GM23248 (cell line): ENCODE results near the gene VWA7. TPM values are rescaled to one million over a fixed set of nuclear protein-coding genes. Genes with fewer than 3 reads are reported as not detected.

ENCODE experiments used
- DNase-seq: peaks from one replicate; pipeline ENCODE4 v3.0.0-alpha.2; 2015
- H2AFZ ChIP-seq: fragments of 200-600 bp; sonication (generic); 2 replicates; pipeline ENCODE4 v1.6.1; 2016; ENCODE audit warnings: antibody characterized with exemption
- H3F3A ChIP-seq: fragments of 200-600 bp; sonication (generic); 2 replicates; pipeline ENCODE4 v1.6.1; 2016; ENCODE audit warnings: mild to moderate bottlenecking, antibody characterized with exemption, mixed run types; ENCODE audit not compliant: insufficient read depth
- H3K27ac ChIP-seq: fragments of 200-600 bp; sonication (generic); 2 replicates; pipeline ENCODE4 v1.5.1; 2016; ENCODE audit warnings: mild to moderate bottlenecking
- H3K27me3 ChIP-seq: fragments of 200-600 bp; sonication (generic); replicated peaks from 2 replicates; pipeline ENCODE4 v1.6.1; 2016; ENCODE audit warnings: mild to moderate bottlenecking; ENCODE audit not compliant: insufficient read depth
- H3K36me3 ChIP-seq: fragments of 200-600 bp; sonication (generic); 2 replicates; pipeline ENCODE4 v1.6.1; 2016; ENCODE audit warnings: low read depth, mild to moderate bottlenecking
- H3K4me1 ChIP-seq: fragments of 200-600 bp; sonication (generic); 2 replicates; pipeline ENCODE4 v1.6.1; 2016; ENCODE audit warnings: mild to moderate bottlenecking; ENCODE audit not compliant: insufficient read depth
- H3K4me2 ChIP-seq: fragments of 200-600 bp; sonication (generic); one replicate; pipeline ENCODE4 v1.6.1; 2016; ENCODE audit warnings: mild to moderate bottlenecking; ENCODE audit not compliant: unreplicated experiment
- H3K4me3 ChIP-seq: fragments of 200-600 bp; sonication (generic); 2 replicates; pipeline ENCODE4 v1.5.1; 2016; ENCODE audit warnings: mild to moderate bottlenecking
- H3K79me2 ChIP-seq: fragments of 200-600 bp; sonication (generic); 2 replicates; pipeline ENCODE4 v1.6.1; 2016; ENCODE audit warnings: mild to moderate bottlenecking; ENCODE audit not compliant: insufficient read depth
- H3K9ac ChIP-seq: fragments of 200-600 bp; sonication (generic); 2 replicates; pipeline ENCODE4 v1.6.1; 2016; ENCODE audit warnings: mild to moderate bottlenecking
- H3K9me2 ChIP-seq: fragments of 200-600 bp; sonication (generic); 2 replicates; pipeline ENCODE4 v1.6.1; 2016; ENCODE audit warnings: mixed run types, mild to moderate bottlenecking, moderate library complexity; ENCODE audit not compliant: insufficient read depth
- H3K9me3 ChIP-seq: fragments of 200-600 bp; sonication (generic); one replicate; pipeline ENCODE4 v1.6.1; 2017; ENCODE audit warnings: low read depth
- H4K20me1 ChIP-seq: fragments of 200-600 bp; sonication (generic); 2 replicates; pipeline ENCODE4 v1.6.0; 2016; ENCODE audit not compliant: insufficient read depth
- EZH2 ChIP-seq: fragments of 200-600 bp; sonication (generic); IDR thresholded peaks from 2 replicates; pipeline ENCODE4 v1.6.1; 2018; ENCODE audit warnings: antibody characterized with exemption, mild to moderate bottlenecking; ENCODE audit not compliant: insufficient read depth, poor library complexity, severe bottlenecking
- EZH2phosphoT487 ChIP-seq: fragments of 200-600 bp; sonication (generic); IDR thresholded peaks from 2 replicates; pipeline ENCODE4 v1.6.1; 2018; ENCODE audit warnings: antibody characterized with exemption, moderate library complexity, mild to moderate bottlenecking, low read depth; ENCODE audit not compliant: insufficient read depth
- WGBS, 2 experiments: methylation state at CpG; one replicate each; pipeline ENCODE4 v1.1.6; 2015 to 2017; ENCODE audit warnings: low lambda C conversion rate in 2 of 2, low coverage in 1 of 2; ENCODE audit errors: missing lambda C conversion rate in 2 of 2; 5-methylcytosine and 5-hydroxymethylcytosine counted together
- in situ Hi-C: fragments of 300-500 bp; cut with MboI; formaldehyde crosslinking; loops from 2 replicates; pipeline ENCODE4 v1.15.0; 2020
- polyA plus RNA-seq: library from polyadenylated mRNA; unstranded; fragments of >200 nt; fragmentation: Nextera tagmentation; extraction: Ambion mirVana; gene quantifications from 2 replicates; pipeline ENCODE4 v1.2.1, GENCODE V29; 2016
- total RNA-seq: library from RNA; depleted of rRNA; stranded (reverse); fragments of >200 nt; shearing (Covaris generic); gene quantifications from 2 replicates; pipeline ENCODE4 v1.2.3, GENCODE V29; 2014

VWA7 gene
- total and polyA plus RNA-seq, 2 experiments from 2014 or later: 0.54 to 0.56 TPM

GRCh38 chr6:31727717-31728671 lies 49.1 kb downstream of the VWA7 start:
- in situ Hi-C loops: no loop called here
- Histone ChIP-seq H3K4me3 (peak overlapping the region; percentile 75), H3K4me1 (peaks cover 6% of the 10 kb centered on the region; the same call in 1 of the 2 replicates), H3K9me2 (no peaks in the 10 kb centered on the region), H3K27me3 (no peaks in the 10 kb centered on the region), H3K9ac (peak overlapping the region; percentile 81), H3K9me3 (no peaks in the 10 kb centered on the region), H4K20me1 (no peaks in the 10 kb centered on the region), H3K79me2 (peaks cover 12% of the 10 kb centered on the region), H2AFZ (peak overlapping the region; percentile 70), H3K4me2 (peak overlapping the region; percentile 87), H3K36me3 (peaks cover 35% of the 10 kb centered on the region), H3K27ac (no peak overlapping the region), H3F3A (peaks cover 28% of the 10 kb centered on the region)
- 47 to 52% methylated on average over 31 to 41 of the region's 41 CpGs for WGBS, 2 experiments
- DNase-seq: peak; percentile 57
- TF ChIP-seq EZH2: no peak
- no peak for TF ChIP-seq EZH2phosphoT487

GRCh38 chr6:31727034-31727716 lies 50.0 kb downstream of the VWA7 start:
- Histone ChIP-seq H3K36me3 (peaks cover 27% of the 10 kb centered on the region), H2AFZ (no peak overlapping the region), H4K20me1 (no peaks in the 10 kb centered on the region), H3K9me3 (no peaks in the 10 kb centered on the region), H3K4me3 (no peak overlapping the region), H3K4me1 (peaks cover 6% of the 10 kb centered on the region; the same call in 1 of the 2 replicates), H3F3A (peaks cover 19% of the 10 kb centered on the region), H3K79me2 (peaks cover 3% of the 10 kb centered on the region; the same call in 1 of the 2 replicates), H3K9ac (no peak overlapping the region), H3K9me2 (no peaks in the 10 kb centered on the region), H3K4me2 (no peak overlapping the region), H3K27me3 (no peaks in the 10 kb centered on the region), H3K27ac (no peak overlapping the region)
- WGBS, 2 experiments: 75 to 80% methylated on average over 7 of the region's 7 CpGs
- in situ Hi-C loops: no loop called here
- no peak for DNase-seq
- TF ChIP-seq EZH2 (no peak), EZH2phosphoT487 (no peak)

GRCh38 chr6:31725502-31726350 lies 51.4 kb downstream of the VWA7 start:
- WGBS, 2 experiments: 86 to 88% methylated on average over 12 of the region's 12 CpGs
- Histone ChIP-seq H3F3A (peaks cover 5% of the 10 kb centered on the region), H3K9ac (no peak overlapping the region), H3K79me2 (no peaks in the 10 kb centered on the region), H4K20me1 (no peaks in the 10 kb centered on the region), H3K4me1 (peaks cover 6% of the 10 kb centered on the region; the same call in 1 of the 2 replicates), H2AFZ (no peak overlapping the region), H3K27ac (no peak overlapping the region), H3K27me3 (no peaks in the 10 kb centered on the region), H3K9me2 (no peaks in the 10 kb centered on the region), H3K4me2 (no peak overlapping the region), H3K4me3 (no peak overlapping the region), H3K36me3 (peaks cover 12% of the 10 kb centered on the region; the same call in 1 of the 2 replicates), H3K9me3 (no peaks in the 10 kb centered on the region)
- in situ Hi-C loops: no loop called here
- DNase-seq: no peak
- no peak for TF ChIP-seq EZH2phosphoT487
- TF ChIP-seq EZH2: no peak
